GM21526 (cell line): ENCODE data around the gene FCGR1A.
"Not testable (repeated sequence)": the region's sequence is repeated elsewhere in the genome, so short reads cannot be mapped to it uniquely, and the experiment has no call there.

ENCODE experiments used
- ATAC-seq: cut with Tn5 transposase; IDR thresholded peaks from one replicate; pipeline ENCODE4 v1.9.1; 2021; ENCODE audit warnings: moderate library complexity; ENCODE audit not compliant: unreplicated experiment, low FRiP score

Gene FCGR1A

DNA sequence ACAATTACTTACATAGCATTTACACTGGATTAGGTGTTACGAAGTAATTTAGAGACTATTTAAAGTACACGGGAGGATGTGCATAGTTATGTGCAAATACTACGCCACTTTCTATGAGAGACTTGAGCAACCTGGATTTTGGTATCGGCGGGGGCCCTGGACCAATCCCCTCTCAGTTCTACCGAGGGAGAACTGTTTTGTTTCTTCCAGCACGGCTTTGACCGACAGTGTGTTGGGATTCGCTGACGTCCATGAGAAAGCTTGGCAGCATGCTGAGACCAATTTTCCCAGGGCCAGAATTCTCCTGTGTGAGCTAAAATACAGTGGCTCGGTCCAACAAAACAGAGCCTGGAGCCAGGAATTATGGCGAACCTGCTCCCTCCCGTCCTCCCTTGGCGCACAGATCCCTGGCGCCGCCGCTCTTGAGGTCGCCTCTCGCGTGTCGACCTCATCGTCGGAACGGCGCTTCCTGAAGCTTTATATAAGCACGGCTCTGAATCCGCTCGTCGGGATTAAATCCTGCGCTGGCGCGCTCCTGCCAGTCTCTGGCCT, 49.3 kb downstream of the FCGR1A start:
- ATAC-seq: peak; percentile 2

- peak; percentile 52 for ATAC-seq
These were observed 50.0 kb downstream of the FCGR1A start for GRCh38 chr1:149832316-149833126.

GRCh38 chr1:149833144-149833543, 50.6 kb downstream of the FCGR1A start:
- peak; percentile 8 for ATAC-seq

GRCh38 chr1:149841149-149841548, 58.7 kb downstream of the FCGR1A start:
- not testable (repeated sequence) for ATAC-seq
